GM10248 (cell line): ENCODE measurements around the gene WFDC5.
A peak's percentile ranks its signal among the peaks of the same experiment; 100 is the strongest.

Experiments
- CTCF ChIA-PET: fragments of 300-600 bp; sonication (Branson Sonifier 250); formaldehyde crosslinking; extraction: SDS; loops from one replicate; lab custom pipeline; 2021; ENCODE audit warnings: antibody characterized with exemption; lab: Yijun Ruan, JAX
- POLR2A ChIA-PET: fragments of 350-650 bp; sonication (Branson Sonifier 250); formaldehyde crosslinking; extraction: SDS; loops from one replicate; lab custom pipeline; 2020; ENCODE audit warnings: antibody characterized with exemption; lab: Yijun Ruan, JAX
- DNase-seq: peaks from one replicate; pipeline ENCODE4 v3.0.0; 2012; ENCODE audit errors: extremely low spot score
- TF ChIP-seq, protein P1 (sequence below): IDR thresholded peaks from 2 replicates; pipeline ENCODE4 v1.5.1; 2012; ENCODE audit warnings: mild to moderate bottlenecking, low read depth; ENCODE audit errors: extremely low read depth, missing control alignments, control extremely low read depth

The WFDC5 gene

DNA sequence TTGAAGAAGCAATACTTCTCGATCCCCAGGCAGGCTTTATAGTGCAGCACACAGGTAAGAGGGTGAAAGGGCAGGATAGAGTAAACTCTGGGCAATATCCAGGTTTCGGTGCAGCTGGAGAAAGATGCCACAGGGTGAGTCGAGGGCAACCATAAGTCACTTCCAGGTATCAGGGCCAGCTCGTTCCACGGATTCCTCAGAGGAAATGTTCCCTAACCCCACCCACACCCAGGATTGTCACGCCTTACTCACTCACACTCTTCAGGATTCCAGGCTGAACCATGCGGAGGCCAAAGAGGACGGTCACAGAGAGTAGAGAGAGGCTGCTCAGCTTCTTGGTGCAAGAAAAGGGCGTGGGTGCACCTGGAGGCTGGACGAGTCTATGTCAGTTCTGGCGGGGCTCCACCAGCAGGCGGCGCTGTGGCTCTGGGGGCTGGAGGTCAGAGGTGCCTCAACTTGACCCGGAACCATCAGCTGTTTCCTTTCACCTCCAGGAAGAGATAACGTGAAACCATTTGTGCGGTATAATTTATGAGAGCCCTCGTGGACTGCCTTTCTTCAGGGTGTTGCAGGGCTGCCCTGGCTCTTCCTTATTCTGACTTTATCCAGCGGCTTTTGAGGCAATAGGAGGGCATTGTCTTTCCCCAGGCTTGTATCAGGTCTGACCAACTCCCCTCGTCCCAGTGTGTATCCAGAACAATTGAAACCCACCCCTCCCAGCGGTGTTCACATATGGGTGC, 23.8 kb upstream of the WFDC5 start:
- CTCF ChIA-PET: interaction anchor here (0.6 to 3.1 kb wide), 12 partner anchors 8 to 163 kb away, joined by 3 to 24 read pairs (median 4); no protein-coding TSS in a partner anchor
- peak; percentile 46 for DNase-seq
- TF ChIP-seq, protein P1, sequence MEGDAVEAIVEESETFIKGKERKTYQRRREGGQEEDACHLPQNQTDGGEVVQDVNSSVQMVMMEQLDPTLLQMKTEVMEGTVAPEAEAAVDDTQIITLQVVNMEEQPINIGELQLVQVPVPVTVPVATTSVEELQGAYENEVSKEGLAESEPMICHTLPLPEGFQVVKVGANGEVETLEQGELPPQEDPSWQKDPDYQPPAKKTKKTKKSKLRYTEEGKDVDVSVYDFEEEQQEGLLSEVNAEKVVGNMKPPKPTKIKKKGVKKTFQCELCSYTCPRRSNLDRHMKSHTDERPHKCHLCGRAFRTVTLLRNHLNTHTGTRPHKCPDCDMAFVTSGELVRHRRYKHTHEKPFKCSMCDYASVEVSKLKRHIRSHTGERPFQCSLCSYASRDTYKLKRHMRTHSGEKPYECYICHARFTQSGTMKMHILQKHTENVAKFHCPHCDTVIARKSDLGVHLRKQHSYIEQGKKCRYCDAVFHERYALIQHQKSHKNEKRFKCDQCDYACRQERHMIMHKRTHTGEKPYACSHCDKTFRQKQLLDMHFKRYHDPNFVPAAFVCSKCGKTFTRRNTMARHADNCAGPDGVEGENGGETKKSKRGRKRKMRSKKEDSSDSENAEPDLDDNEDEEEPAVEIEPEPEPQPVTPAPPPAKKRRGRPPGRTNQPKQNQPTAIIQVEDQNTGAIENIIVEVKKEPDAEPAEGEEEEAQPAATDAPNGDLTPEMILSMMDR: peak; percentile 50
- POLR2A ChIA-PET: no interaction called here

DNA sequence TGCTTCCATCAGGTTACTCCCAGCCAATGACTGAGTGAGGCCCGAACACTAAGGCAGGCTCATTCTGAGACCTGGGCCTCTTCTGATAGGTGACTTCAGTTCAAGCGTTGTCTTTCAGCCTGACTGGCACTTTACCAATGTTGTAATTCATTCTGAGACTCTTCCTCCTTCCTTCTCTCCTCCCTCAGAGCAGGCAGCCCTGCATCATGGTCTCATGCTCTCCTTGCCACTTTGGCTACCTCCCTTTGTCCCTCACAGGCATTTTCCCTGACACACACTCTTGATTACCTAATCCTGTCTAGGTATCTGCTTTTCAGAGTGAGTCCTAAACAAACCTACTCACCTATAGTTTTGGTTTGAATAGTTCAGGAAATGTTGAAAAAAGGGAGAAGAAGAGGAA, 21.9 kb upstream of the WFDC5 start:
- TF ChIP-seq, protein P1: no peak
- DNase-seq: no peak
- ChIA-PET CTCF (interaction anchor here (0.9 kb wide), 1 partner anchor 9 kb away, joined by 3 read pairs; no protein-coding TSS in a partner anchor), POLR2A (no interaction called here)

DNA sequence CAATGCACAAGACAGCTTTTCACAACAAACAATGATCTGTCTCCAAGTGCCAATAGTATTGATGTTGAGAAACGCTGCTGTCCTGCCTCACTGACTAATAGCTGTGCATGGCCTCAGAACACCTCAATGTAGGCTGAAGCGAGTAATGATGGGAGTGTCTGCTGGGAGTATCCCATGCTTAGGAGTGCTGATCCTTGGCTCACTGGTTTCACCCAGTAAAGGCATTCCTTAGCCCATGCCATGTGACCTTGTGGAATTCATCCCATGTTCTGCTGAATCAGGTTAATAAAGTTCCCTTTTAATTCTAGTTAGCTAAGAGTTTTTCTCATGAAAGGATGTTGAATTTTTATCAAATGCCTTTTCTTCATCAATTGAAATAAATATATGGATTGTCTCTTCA, 13.1 kb upstream of the WFDC5 start:
- DNase-seq: no peak
- TF ChIP-seq, protein P1: no peak
- ChIA-PET POLR2A (no interaction called here), CTCF (interaction anchor here (1.1 to 1.7 kb wide), 3 partner anchors 8 to 18 kb away, joined by 3 to 4 read pairs (median 3); no protein-coding TSS in a partner anchor)

DNA sequence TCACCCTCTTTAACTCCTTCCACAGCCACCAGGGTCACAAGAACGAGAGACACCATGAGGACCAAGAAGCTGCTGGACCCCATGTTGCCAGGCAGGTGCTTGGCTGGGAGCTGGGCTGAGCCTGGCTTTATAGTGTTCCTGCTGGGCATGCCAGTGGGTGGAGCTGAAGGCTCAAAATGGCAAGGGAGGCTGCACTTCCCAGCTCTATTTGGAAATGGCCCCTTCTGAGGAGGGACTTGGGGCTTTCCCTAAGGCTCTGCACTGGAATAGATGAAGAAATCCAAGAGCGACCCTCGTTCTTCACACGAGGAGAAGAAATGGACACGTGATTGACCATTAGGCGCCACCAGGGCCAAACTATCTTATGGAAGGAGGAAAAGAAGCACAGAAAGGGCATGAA, 9.4 kb upstream of the WFDC5 start, which contains the start of gene WFDC12:
Gene WFDC12, minus strand, starts transcription at position 101 of the 400 bp plus-strand sequence. Its CDS starts 18 bp downstream, at position 83.
- ChIA-PET CTCF (interaction anchor here (0.9 to 3.1 kb wide), 2 partner anchors 12 to 28 kb away, joined by 4 to 15 read pairs; no protein-coding TSS in a partner anchor), POLR2A (no interaction called here)
- TF ChIP-seq, protein P1: no peak
- DNase-seq: no peak

DNA sequence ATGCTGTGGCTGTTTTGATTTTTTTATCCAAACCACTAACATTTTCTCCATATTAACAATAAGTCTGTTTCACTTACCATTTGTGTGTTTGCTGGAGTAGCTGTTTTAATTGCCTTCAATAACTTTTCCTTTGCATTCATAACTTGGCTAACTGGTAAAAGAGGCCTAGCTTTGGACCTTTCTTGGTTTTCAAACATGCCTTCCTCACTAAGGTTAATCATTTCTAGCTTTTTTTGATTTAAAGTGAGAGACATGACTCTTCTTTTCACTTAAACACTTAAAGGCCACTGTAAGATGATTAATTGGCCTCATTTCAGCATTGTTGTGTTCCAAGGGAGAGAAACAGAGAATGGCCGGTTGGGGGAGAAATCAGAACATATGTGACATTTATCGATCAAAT, 6.4 kb upstream of the WFDC5 start:
- TF ChIP-seq, protein P1: no peak
- DNase-seq: no peak
- ChIA-PET CTCF (interaction anchor here (1.2 to 2.2 kb wide), 4 partner anchors 11 to 25 kb away, joined by 3 to 14 read pairs (median 4); no protein-coding TSS in a partner anchor), POLR2A (no interaction called here)

DNA sequence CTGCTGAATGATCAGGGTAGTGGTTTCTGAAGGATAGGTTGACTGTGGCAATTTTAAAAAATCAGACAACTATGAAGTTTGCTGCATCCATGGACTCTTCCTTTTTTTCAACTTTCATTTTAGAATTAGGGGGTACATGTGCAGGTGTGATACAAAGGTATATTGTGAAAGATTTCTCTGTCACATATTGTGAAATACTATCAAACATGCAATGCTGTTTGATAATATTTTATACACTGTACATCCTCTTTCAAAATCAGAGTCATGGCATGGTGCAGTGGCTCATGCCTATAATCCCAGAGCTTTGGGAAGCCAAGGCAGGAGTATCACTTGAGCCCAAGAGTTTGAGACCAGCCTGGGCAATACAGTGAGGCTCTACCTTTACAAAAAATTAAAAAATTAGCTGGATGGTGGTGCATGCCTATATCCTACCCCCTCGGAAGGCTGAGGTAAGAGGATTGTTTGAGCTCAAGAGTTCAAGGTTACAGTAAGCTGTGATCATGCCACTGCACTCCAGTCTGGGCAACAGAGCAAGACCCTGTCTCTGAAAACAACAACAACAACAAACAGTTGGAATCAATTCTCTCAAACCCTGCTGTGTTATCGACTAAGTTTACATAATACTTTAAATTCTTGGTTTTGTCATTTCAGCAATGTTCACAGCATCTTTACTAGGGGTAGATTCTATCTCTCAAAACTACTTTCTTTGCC, 4.7 kb upstream of the WFDC5 start:
- TF ChIP-seq, protein P1: no peak
- ChIA-PET CTCF (interaction anchor here (0.8 to 2.2 kb wide), 4 partner anchors 9 to 26 kb away, joined by 3 to 14 read pairs (median 4); no protein-coding TSS in a partner anchor), POLR2A (no interaction called here)
- DNase-seq: no peak
